A673 (cell line): ENCODE results near the gene MAP2.

ENCODE experiments used
- CTCF ChIP-seq: fragments of 300-800, 200-600 bp; sonication (generic); conservative IDR thresholded peaks from 2 replicates; pipeline ENCODE4 v1.5.1; 2017; ENCODE audit warnings: low read depth, mild to moderate bottlenecking, antibody characterized with exemption, low read length, moderate library complexity, mixed read lengths
- EZH2 ChIP-seq: fragments of 200-600 bp; sonication (generic); IDR thresholded peaks from 2 replicates; pipeline ENCODE4 v1.6.1; 2017; ENCODE audit warnings: borderline replicate concordance, low read depth, mild to moderate bottlenecking, mixed read lengths, antibody characterized with exemption, low read length; ENCODE audit not compliant: poor library complexity, severe bottlenecking

GRCh38 chr2:209767316-209767715 is 343.5 kb downstream of the MAP2 start:
- TF ChIP-seq CTCF (no peak), EZH2 (no peak)
